ENCODE measurements around the gene CD36.

Gene CD36

GRCh38 chr7:80654887-80655340 is 16.5 kb downstream of the CD36 start (continued):
- TF ChIP-seq TSHZ1 (tag by site-specific recombination; IDR thresholded peaks at IDR 0.05; ENCODE audit: borderline replicate concordance) (no peak), ZNF157 (tag by site-specific recombination; IDR thresholded peaks at IDR 0.05) (no peak), ZNF394 (tag by site-specific recombination; IDR thresholded peaks at IDR 0.05; ENCODE audit: borderline replicate concordance) (no peak)

- POLR2A ChIA-PET, result no interaction called here
- no peak overlapping the region for H3K27ac ChIP-seq (ENCODE audit: extremely low read depth, low read depth, low read length)
- no peaks in the 10 kb centered on the region for H3K9me3 ChIP-seq (ENCODE audit: control insufficient read depth, insufficient read depth, low read depth, low read length)
- no peaks in the 10 kb centered on the region for H3K36me3 ChIP-seq (ENCODE audit: control insufficient read depth in 2 of 2, insufficient read depth in 1 of 2, low read length in 2 of 2)
- no peak overlapping the region for H3K4me3 ChIP-seq (ENCODE audit: low read depth, low read length)
- CTCF ChIA-PET, result interaction anchor here (1.2 kb wide), 1 partner anchor 26 kb away, joined by 3 read pairs; no protein-coding TSS in a partner anchor
- H3K4me1 ChIP-seq (ENCODE audit: control insufficient read depth, insufficient read depth, low read length), result no peaks in the 10 kb centered on the region
- no peak for TF ChIP-seq PRDM1 (tag by site-specific recombination; IDR thresholded peaks at IDR 0.05)
- TF ChIP-seq ZNF791 (tag by site-specific recombination; IDR thresholded peaks at IDR 0.05), result no peak
- TF ChIP-seq HOXA7 (CRISPR knock-in tag; IDR thresholded peaks at IDR 0.05; ENCODE audit: borderline replicate concordance), result no peak
- TF ChIP-seq HIC1 (tag by site-specific recombination; IDR thresholded peaks at IDR 0.05), result no peak
- TF ChIP-seq ZNF473 (tag by site-specific recombination; IDR thresholded peaks at IDR 0.05), result no peak
- TF ChIP-seq ZNF623 (tag by site-specific recombination; IDR thresholded peaks at IDR 0.05), result no peak
- TF ChIP-seq INSM2 (tag by site-specific recombination; IDR thresholded peaks at IDR 0.05), result no peak
- no peak for TF ChIP-seq KLF1 (tag by site-specific recombination; IDR thresholded peaks at IDR 0.05)
- no peak for TF ChIP-seq ZNF692 (tag by site-specific recombination; IDR thresholded peaks at IDR 0.05)
- no peak for TF ChIP-seq BCL11A (tag by site-specific recombination; IDR thresholded peaks at IDR 0.05; ENCODE audit: low read depth)
- no peak for TF ChIP-seq ZNF292 (tag by site-specific recombination; IDR thresholded peaks at IDR 0.05; ENCODE audit: borderline replicate concordance, low read depth)
- TF ChIP-seq ZSCAN16 (tag by site-specific recombination; IDR thresholded peaks at IDR 0.05), result no peak
- TF ChIP-seq, protein P1, sequence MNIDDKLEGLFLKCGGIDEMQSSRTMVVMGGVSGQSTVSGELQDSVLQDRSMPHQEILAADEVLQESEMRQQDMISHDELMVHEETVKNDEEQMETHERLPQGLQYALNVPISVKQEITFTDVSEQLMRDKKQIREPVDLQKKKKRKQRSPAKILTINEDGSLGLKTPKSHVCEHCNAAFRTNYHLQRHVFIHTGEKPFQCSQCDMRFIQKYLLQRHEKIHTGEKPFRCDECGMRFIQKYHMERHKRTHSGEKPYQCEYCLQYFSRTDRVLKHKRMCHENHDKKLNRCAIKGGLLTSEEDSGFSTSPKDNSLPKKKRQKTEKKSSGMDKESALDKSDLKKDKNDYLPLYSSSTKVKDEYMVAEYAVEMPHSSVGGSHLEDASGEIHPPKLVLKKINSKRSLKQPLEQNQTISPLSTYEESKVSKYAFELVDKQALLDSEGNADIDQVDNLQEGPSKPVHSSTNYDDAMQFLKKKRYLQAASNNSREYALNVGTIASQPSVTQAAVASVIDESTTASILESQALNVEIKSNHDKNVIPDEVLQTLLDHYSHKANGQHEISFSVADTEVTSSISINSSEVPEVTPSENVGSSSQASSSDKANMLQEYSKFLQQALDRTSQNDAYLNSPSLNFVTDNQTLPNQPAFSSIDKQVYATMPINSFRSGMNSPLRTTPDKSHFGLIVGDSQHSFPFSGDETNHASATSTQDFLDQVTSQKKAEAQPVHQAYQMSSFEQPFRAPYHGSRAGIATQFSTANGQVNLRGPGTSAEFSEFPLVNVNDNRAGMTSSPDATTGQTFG (tag by site-specific recombination; IDR thresholded peaks at IDR 0.05; ENCODE audit: borderline replicate concordance), result no peak
- no peak for TF ChIP-seq TSHZ1 (tag by site-specific recombination; IDR thresholded peaks at IDR 0.05; ENCODE audit: borderline replicate concordance)
- no peak for TF ChIP-seq ZBTB17 (tag by site-specific recombination; IDR thresholded peaks at IDR 0.05)
- no peak for TF ChIP-seq SETDB1 (IDR thresholded peaks at IDR 0.05; ENCODE audit: insufficient read length, low read length)
- TF ChIP-seq ZNF146 (tag by site-specific recombination; IDR thresholded peaks at IDR 0.05), result no peak
- TF ChIP-seq ZNF560 (tag by site-specific recombination; IDR thresholded peaks at IDR 0.05; ENCODE audit: borderline replicate concordance), result no peak
- TF ChIP-seq ZNF394 (tag by site-specific recombination; IDR thresholded peaks at IDR 0.05; ENCODE audit: borderline replicate concordance), result no peak
These were observed 17.6 kb downstream of the CD36 start for GRCh38 chr7:80656029-80656428.
